Transverse colon (tissue), 4 donors: ENCODE measurements around the gene ARHGEF1. TPM values are rescaled to one million over a fixed set of nuclear protein-coding genes. Genes with fewer than 3 reads are reported as not detected.

ENCODE experiments used
- DNase-seq: peaks from one replicate; pipeline ENCODE4 v3.0.0-alpha.2; 2019
- H3K27ac ChIP-seq, 4 donors: fragments of 200-600 bp; sonication (generic); 2 replicates each; pipeline ENCODE4 v1.5.1; 2016 to 2018; ENCODE audit warnings: inconsistent platforms in 4 of 4
- H3K27me3 ChIP-seq: fragments of 200-600 bp; sonication (generic); 2 replicates; pipeline ENCODE4 v1.5.1; 2017; ENCODE audit warnings: inconsistent platforms
- H3K36me3 ChIP-seq, 4 donors: fragments of 200-600 bp; sonication (generic); 2 replicates each; pipeline ENCODE4 v1.5.1; 2017 to 2019; ENCODE audit warnings: inconsistent platforms in 4 of 4
- H3K4me1 ChIP-seq, 4 donors: fragments of 200-600 bp; sonication (generic); 2 replicates each; pipeline ENCODE4 v1.5.1; 2017 to 2020; ENCODE audit warnings: inconsistent platforms in 4 of 4
- H3K4me3 ChIP-seq, 4 donors: fragments of 200-600 bp; sonication (generic); 1 replicate in 1 of 4; 2 replicates in 3 of 4; pipeline versions ENCODE4 v1.5.1 to v1.6.1; 2017 to 2019; ENCODE audit warnings: inconsistent platforms in 4 of 4
- H3K9me3 ChIP-seq, 2 donors: fragments of 200-600 bp; sonication (generic); 2 replicates each; pipeline ENCODE4 v1.5.1; 2017 to 2019; ENCODE audit warnings: inconsistent platforms in 2 of 2
- CTCF ChIP-seq, 5 experiments: fragments of 200-600 bp in 3 of 5; fragments of 450-650 bp in 2 of 5; sonication (generic) in 3 of 5; IDR thresholded peaks; 1 replicate in 2 of 5; 2 replicates in 3 of 5; pipeline ENCODE4 v1.5.1; 2016 to 2017; ENCODE audit warnings: antibody characterized with exemption in 5 of 5, inconsistent platforms in 3 of 5, mild to moderate bottlenecking in 2 of 5, moderate library complexity in 1 of 5
- EP300 ChIP-seq: sonication (generic); formaldehyde crosslinking; IDR thresholded peaks from one replicate; pipeline ENCODE4 v1.6.1; 2017; ENCODE audit warnings: antibody characterized with exemption, low read depth
- POLR2A ChIP-seq: fragments of 450-650 bp; IDR thresholded peaks from one replicate; pipeline ENCODE4 v1.6.1; 2016; ENCODE audit warnings: antibody characterized with exemption, mild to moderate bottlenecking, moderate library complexity
- POLR2AphosphoS5 ChIP-seq, 3 donors: sonication (generic); formaldehyde crosslinking; IDR thresholded peaks; one replicate each; pipeline ENCODE4 v1.6.1; 2016; ENCODE audit warnings: antibody characterized with exemption in 3 of 3
- WGBS, 2 donors: methylation state at CpG; one replicate each; pipeline ENCODE4 v1.1.5; 2018; ENCODE audit warnings: low coverage in 1 of 2; 5-methylcytosine and 5-hydroxymethylcytosine counted together
- in situ Hi-C, 4 donors: fragments of 200-750 bp; cut with MboI; loops; one replicate each; pipeline versions ENCODE4 v1.15.0 to v1.15.1; 2017; ENCODE audit warnings: low sequenced_read_pairs in 3 of 4, low pct_ligation_motif_present in 1 of 4, low pct_unique_long_range_greater_than_20kb in 1 of 4
- intact Hi-C: fragments of 100-400 bp; cut with DNase I; formaldehyde crosslinking; loops from one replicate; pipeline ENCODE4 v1.15.1; 2023; ENCODE audit warnings: low total_unique reads
- total RNA-seq, 4 donors: library from RNA; depleted of rRNA; stranded (reverse); fragments of >200 nt; gene quantifications; one replicate each; pipeline ENCODE4 v1.1.0, GENCODE V29; 2016

The ARHGEF1 gene
- total RNA-seq, 4 donors from 2014 or later, result 64.3 to 215 (median 113) TPM

- Histone ChIP-seq H3K4me3 (no peak overlapping the region), H3K4me1 (no peaks in the 10 kb centered on the region), H3K27ac (no peak overlapping the region), H3K9me3 (no peaks in the 10 kb centered on the region), H3K36me3 (no peaks in the 10 kb centered on the region), H3K27me3 (peaks cover 26% of the 10 kb centered on the region)
- DNase-seq, result no peak
- 81 to 100% methylated on average over 1 to 6 of the region's 6 CpGs for WGBS, 2 donors
- TF ChIP-seq EP300 (no peak), POLR2A (no peak), POLR2AphosphoS5 (IDR thresholded peaks at IDR 0.05) (no peak), CTCF (IDR thresholded peaks at IDR 0.05) (no peak)
- in situ Hi-C loops (loop anchor here in 1 of 4 donors (25.0 kb wide), 1 partner anchor 361 kb away; no protein-coding TSS in a partner anchor), intact Hi-C loops (no loop called here)
Measured at GRCh38 chr19:41848666-41849065, 34.3 kb upstream of the ARHGEF1 start.

DNA sequence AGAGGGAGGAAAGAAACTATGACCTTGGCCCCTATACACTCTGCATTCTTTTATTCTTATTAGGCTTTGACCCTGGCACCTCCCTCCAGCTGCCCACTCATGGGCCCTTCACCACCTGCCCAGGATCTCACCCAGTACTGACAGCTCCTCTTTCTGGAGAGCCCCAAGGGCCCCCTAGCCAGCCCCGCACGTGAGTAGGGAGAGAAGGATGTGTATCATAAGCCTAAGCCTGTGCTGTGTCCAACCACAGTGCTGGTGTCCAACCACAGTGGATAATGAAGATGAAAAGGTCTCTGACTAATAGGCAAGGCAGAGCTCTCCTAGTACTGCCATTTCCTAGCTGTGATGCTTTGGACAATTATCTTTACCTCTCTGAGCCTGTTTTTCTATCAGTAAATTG lies 33.9 kb upstream of the ARHGEF1 start:
- Histone ChIP-seq H3K9me3 (no peaks in the 10 kb centered on the region), H3K4me1 (no peaks in the 10 kb centered on the region), H3K36me3 (no peaks in the 10 kb centered on the region), H3K27ac (no peak overlapping the region), H3K27me3 (peaks cover 29% of the 10 kb centered on the region), H3K4me3 (no peak overlapping the region)
- intact Hi-C loops (no loop called here), in situ Hi-C loops (loop anchor here in 1 of 4 donors (25.0 kb wide), 1 partner anchor 362 kb away; no protein-coding TSS in a partner anchor)
- DNase-seq, result no peak
- WGBS, 2 donors, result 80% methylated on average over 2 of the region's 2 CpGs; no CpG with 5 or more reads in 1 of the 2 donors
- no peak for TF ChIP-seq EP300
- no peak for TF ChIP-seq CTCF (IDR thresholded peaks at IDR 0.05)
- TF ChIP-seq POLR2AphosphoS5 (IDR thresholded peaks at IDR 0.05), result no peak
- TF ChIP-seq POLR2A, result no peak

- Histone ChIP-seq H3K36me3 (no peaks in the 10 kb centered on the region), H3K27ac (no peak overlapping the region), H3K27me3 (peaks cover 29% of the 10 kb centered on the region), H3K4me1 (no peaks in the 10 kb centered on the region), H3K4me3 (no peak overlapping the region), H3K9me3 (no peaks in the 10 kb centered on the region)
- TF ChIP-seq EP300 (no peak), CTCF (IDR thresholded peaks at IDR 0.05) (no peak), POLR2AphosphoS5 (IDR thresholded peaks at IDR 0.05) (no peak)
- in situ Hi-C loops (no loop called here), intact Hi-C loops (no loop called here)
- DNase-seq, result no peak
- WGBS, 2 donors, result 57% methylated on average over 5 of the region's 5 CpGs; no CpG with 5 or more reads in 1 of the 2 donors
Measured at GRCh38 chr19:41850381-41850780, 32.6 kb upstream of the ARHGEF1 start.

- no peak overlapping the region for H3K27ac ChIP-seq
- peaks cover 29% of the 10 kb centered on the region for H3K27me3 ChIP-seq
- H3K4me3 ChIP-seq, result no peak overlapping the region
- H3K9me3 ChIP-seq, result no peaks in the 10 kb centered on the region
- in situ Hi-C loops, result no loop called here
- WGBS, 2 donors, result 36 to 49% methylated on average over 4 of the region's 4 CpGs
- no peak for TF ChIP-seq CTCF (IDR thresholded peaks at IDR 0.05)
- TF ChIP-seq EP300, result no peak
- TF ChIP-seq POLR2AphosphoS5 (IDR thresholded peaks at IDR 0.05), result no peak
- no peak for TF ChIP-seq POLR2A
- no peaks in the 10 kb centered on the region for H3K4me1 ChIP-seq
- no peak for DNase-seq
- no peaks in the 10 kb centered on the region for H3K36me3 ChIP-seq
- intact Hi-C loops, result no loop called here
Measured at GRCh38 chr19:41851456-41851855, 31.5 kb upstream of the ARHGEF1 start.
